ENCODE data around the gene PTTG1IP.

PTTG1IP gene

GRCh38 chr21:44828362-44829056 lies 45.0 kb downstream of the PTTG1IP start:
- Histone ChIP-seq H3K27me3 (ENCODE audit: insufficient read depth, low read length) (peaks cover 31% of the 10 kb centered on the region), H2AFZ (ENCODE audit: low read length, unreplicated experiment) (no peak overlapping the region), H3K36me3 (ENCODE audit: insufficient read depth, low read length) (no peaks in the 10 kb centered on the region), H3K27ac (ENCODE audit: low read depth, low read length) (no peak overlapping the region), H3K4me1 (ENCODE audit: control insufficient read depth, insufficient read depth, low read length, unreplicated experiment) (no peaks in the 10 kb centered on the region), H3K79me2 (ENCODE audit: control insufficient read depth, insufficient read depth, low read length, unreplicated experiment) (no peaks in the 10 kb centered on the region), H3K4me3 (ENCODE audit: low read depth, low read length) (no peak overlapping the region)

DNA sequence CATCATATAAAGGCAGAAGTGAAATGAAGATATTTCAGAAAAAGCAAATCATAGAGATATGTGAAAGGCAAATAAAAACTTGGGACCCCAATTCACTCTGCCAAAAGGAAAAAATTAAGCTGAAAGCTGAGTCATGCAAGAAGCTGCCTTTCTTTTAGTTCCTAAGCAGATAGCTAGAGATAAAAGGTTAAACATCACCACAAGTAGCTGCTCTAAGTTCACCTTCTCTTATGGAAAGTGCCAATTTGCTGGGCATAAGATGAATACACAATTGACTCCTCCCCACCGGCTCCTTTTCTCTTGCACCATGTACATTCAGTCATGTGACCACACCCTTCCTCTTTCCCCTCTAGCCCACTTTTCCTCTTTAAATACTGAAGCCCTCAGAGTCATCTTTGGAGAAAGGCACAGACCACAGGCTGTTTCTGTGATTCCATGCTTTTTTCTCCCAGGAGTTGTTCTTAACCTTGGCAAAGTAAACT lies 50.3 kb downstream of the PTTG1IP start:
- no peaks in the 10 kb centered on the region for H3K4me1 ChIP-seq (ENCODE audit: control insufficient read depth, insufficient read depth, low read length, unreplicated experiment)
- H3K27me3 ChIP-seq (ENCODE audit: insufficient read depth, low read length): peaks cover 14% of the 10 kb centered on the region
- H3K36me3 ChIP-seq (ENCODE audit: insufficient read depth, low read length): no peaks in the 10 kb centered on the region
- no peak overlapping the region for H3K4me3 ChIP-seq (ENCODE audit: low read depth, low read length)
- no peaks in the 10 kb centered on the region for H3K79me2 ChIP-seq (ENCODE audit: control insufficient read depth, insufficient read depth, low read length, unreplicated experiment)
- H3K27ac ChIP-seq (ENCODE audit: low read depth, low read length): no peak overlapping the region
- H2AFZ ChIP-seq (ENCODE audit: low read length, unreplicated experiment): no peak overlapping the region

DNA sequence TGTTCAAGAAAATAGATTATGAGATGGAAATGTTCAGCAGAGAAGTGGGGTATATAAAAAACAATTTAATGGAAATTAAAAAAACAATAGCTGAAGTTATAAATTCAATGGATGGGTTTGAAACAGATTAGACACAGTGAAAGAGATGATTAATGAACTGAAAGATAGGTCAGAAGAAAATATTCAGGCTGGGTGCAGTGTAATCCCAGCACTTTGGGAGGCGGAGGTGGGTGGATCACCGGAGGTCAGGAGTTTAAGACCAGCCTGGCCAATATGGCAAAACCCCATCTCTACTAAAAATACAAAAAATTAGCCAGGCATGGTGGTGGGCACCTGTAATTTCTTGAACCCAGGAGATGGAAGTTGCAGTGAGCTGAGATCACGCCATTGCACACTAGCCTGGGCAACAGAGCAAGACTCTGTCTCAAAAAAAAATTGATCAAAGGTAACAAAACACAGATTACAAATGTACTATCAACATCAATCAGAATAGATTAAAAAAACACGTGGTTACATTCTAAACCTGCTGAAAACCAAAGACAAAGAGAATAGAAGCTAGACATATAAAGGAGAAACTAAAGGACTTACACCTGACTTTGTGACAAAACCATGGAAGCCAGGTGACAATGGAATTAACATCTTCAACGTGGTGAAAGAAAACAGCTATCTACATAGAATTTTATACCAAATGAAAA lies 50.9 kb downstream of the PTTG1IP start:
- H3K27ac ChIP-seq (ENCODE audit: low read depth, low read length): no peak overlapping the region
- H3K4me3 ChIP-seq (ENCODE audit: low read depth, low read length): no peak overlapping the region
- H3K36me3 ChIP-seq (ENCODE audit: insufficient read depth, low read length): no peaks in the 10 kb centered on the region
- H2AFZ ChIP-seq (ENCODE audit: low read length, unreplicated experiment): no peak overlapping the region
- no peaks in the 10 kb centered on the region for H3K79me2 ChIP-seq (ENCODE audit: control insufficient read depth, insufficient read depth, low read length, unreplicated experiment)
- H3K27me3 ChIP-seq (ENCODE audit: insufficient read depth, low read length): peaks cover 8% of the 10 kb centered on the region
- H3K4me1 ChIP-seq (ENCODE audit: control insufficient read depth, insufficient read depth, low read length, unreplicated experiment): no peaks in the 10 kb centered on the region

GRCh38 chr21:44820851-44821250 lies 52.6 kb downstream of the PTTG1IP start:
- Histone ChIP-seq H3K27ac (ENCODE audit: low read depth, low read length) (no peak overlapping the region), H3K79me2 (ENCODE audit: control insufficient read depth, insufficient read depth, low read length, unreplicated experiment) (peaks cover 16% of the 10 kb centered on the region), H3K4me1 (ENCODE audit: control insufficient read depth, insufficient read depth, low read length, unreplicated experiment) (peaks cover 7% of the 10 kb centered on the region), H3K27me3 (ENCODE audit: insufficient read depth, low read length) (no peaks in the 10 kb centered on the region; the same call in 1 of the 2 replicates), H3K4me3 (ENCODE audit: low read depth, low read length) (no peak overlapping the region), H3K36me3 (ENCODE audit: insufficient read depth, low read length) (no peaks in the 10 kb centered on the region), H2AFZ (ENCODE audit: low read length, unreplicated experiment) (no peak overlapping the region)

- Histone ChIP-seq H3K27me3 (ENCODE audit: insufficient read depth, low read length) (no peaks in the 10 kb centered on the region), H3K4me1 (ENCODE audit: control insufficient read depth, insufficient read depth, low read length, unreplicated experiment) (peaks cover 19% of the 10 kb centered on the region), H3K27ac (ENCODE audit: low read depth, low read length) (no peak overlapping the region), H2AFZ (ENCODE audit: low read length, unreplicated experiment) (no peak overlapping the region), H3K79me2 (ENCODE audit: control insufficient read depth, insufficient read depth, low read length, unreplicated experiment) (peaks cover 29% of the 10 kb centered on the region), H3K36me3 (ENCODE audit: insufficient read depth, low read length) (no peaks in the 10 kb centered on the region), H3K4me3 (ENCODE audit: low read depth, low read length) (no peak overlapping the region)
Observed at GRCh38 chr21:44819283-44820243, 53.9 kb downstream of the PTTG1IP start.

GRCh38 chr21:44818640-44819011 lies 54.9 kb downstream of the PTTG1IP start:
- peak overlapping the region; percentile 92 for H3K4me3 ChIP-seq (ENCODE audit: low read depth, low read length)
- H2AFZ ChIP-seq (ENCODE audit: low read length, unreplicated experiment): peak overlapping the region; percentile 80
- H3K27ac ChIP-seq (ENCODE audit: low read depth, low read length): peak overlapping the region; percentile 56; the same call in 1 of the 2 replicates

DNA sequence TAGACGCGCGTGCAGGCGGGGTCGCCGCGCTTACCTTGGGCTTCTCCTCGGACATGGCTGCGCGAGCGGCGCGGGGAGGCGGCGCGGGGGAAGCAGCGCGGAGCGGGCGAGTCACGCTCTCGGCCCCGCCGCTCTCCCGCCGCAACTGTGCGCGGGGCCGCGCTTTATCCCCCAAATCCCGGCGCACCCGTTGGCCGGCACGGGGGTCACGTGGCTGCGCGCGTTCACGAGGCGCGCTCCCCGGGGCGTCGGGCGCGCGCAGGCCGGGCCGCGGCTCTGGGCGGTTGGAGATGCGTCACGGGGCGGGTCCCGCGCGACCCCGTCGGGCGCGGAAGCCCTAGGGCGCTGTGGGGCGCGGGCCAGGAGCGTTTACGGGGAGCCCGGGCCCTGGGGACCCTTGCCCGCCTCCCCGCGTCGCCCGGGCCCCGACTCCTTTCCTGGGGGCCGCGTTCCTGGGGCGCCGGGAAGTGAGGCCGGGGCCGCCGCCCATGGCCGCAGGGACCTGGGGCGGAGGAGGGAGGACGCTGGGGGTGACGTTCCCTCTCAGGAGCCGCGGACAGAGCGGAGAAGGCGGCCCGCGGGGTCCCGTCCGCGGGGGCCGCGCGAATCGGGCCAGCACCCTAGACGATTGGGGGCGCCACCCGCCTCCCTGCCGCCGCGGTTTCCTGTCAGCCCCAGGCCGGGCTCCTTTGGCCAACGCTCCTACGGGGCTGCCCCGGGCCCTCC lies 55.4 kb downstream of the PTTG1IP start, which contains the start of gene SUMO3:
TSS of gene SUMO3 (minus strand) at position 149 of the 726 bp plus-strand sequence. CDS start at position 55, 94 bp downstream.
- Histone ChIP-seq H3K79me2 (ENCODE audit: control insufficient read depth, insufficient read depth, low read length, unreplicated experiment) (peaks cover 44% of the 10 kb centered on the region), H2AFZ (ENCODE audit: low read length, unreplicated experiment) (peak within 1 kb of the TSS; percentile 80), H3K4me3 (ENCODE audit: low read depth, low read length) (peak within 1 kb of the TSS; percentile 92), H3K36me3 (ENCODE audit: insufficient read depth, low read length) (no peaks in the 10 kb centered on the region), H3K27ac (ENCODE audit: low read depth, low read length) (peak within 1 kb of the TSS; percentile 56; the same call in 1 of the 2 replicates), H3K27me3 (ENCODE audit: insufficient read depth, low read length) (no peaks in the 10 kb centered on the region), H3K4me1 (ENCODE audit: control insufficient read depth, insufficient read depth, low read length, unreplicated experiment) (peaks cover 23% of the 10 kb centered on the region)

More at GRCh38 chr21:44818640-44819011, 54.9 kb downstream of the PTTG1IP start:
- no peaks in the 10 kb centered on the region for H3K27me3 ChIP-seq (ENCODE audit: insufficient read depth, low read length)
- peaks cover 23% of the 10 kb centered on the region for H3K4me1 ChIP-seq (ENCODE audit: control insufficient read depth, insufficient read depth, low read length, unreplicated experiment)
- H3K79me2 ChIP-seq (ENCODE audit: control insufficient read depth, insufficient read depth, low read length, unreplicated experiment): peaks cover 38% of the 10 kb centered on the region
- H3K36me3 ChIP-seq (ENCODE audit: insufficient read depth, low read length): no peaks in the 10 kb centered on the region

DNA sequence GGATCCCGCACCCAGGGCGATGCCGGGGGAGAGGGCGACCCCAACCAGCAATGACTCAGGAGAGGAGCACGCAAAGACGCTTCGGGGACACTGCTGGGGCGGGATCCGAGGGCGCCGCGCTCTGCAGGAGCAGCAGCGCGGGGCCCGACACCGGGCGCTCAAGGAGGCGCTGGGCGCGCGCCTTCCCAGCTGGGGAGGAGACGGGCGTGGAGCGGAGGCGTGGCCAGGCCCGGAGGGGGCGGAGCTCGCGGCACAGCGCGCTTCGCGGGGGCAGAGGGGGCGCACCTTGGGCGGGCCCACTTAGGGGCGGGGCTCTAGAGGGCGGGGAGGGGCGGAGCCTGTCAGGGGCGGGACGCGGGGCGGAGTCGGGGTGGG lies 56.0 kb downstream of the PTTG1IP start:
- Histone ChIP-seq H2AFZ (ENCODE audit: low read length, unreplicated experiment) (peak overlapping the region; percentile 12), H3K27ac (ENCODE audit: low read depth, low read length) (no peak overlapping the region; the same call in 1 of the 2 replicates), H3K36me3 (ENCODE audit: insufficient read depth, low read length) (no peaks in the 10 kb centered on the region), H3K79me2 (ENCODE audit: control insufficient read depth, insufficient read depth, low read length, unreplicated experiment) (peaks cover 50% of the 10 kb centered on the region), H3K4me3 (ENCODE audit: low read depth, low read length) (peak overlapping the region; percentile 92), H3K27me3 (ENCODE audit: insufficient read depth, low read length) (no peaks in the 10 kb centered on the region), H3K4me1 (ENCODE audit: control insufficient read depth, insufficient read depth, low read length, unreplicated experiment) (peaks cover 23% of the 10 kb centered on the region)

- H3K79me2 ChIP-seq (ENCODE audit: control insufficient read depth, insufficient read depth, low read length, unreplicated experiment): peaks cover 55% of the 10 kb centered on the region
Observed at GRCh38 chr21:44816761-44817505, 56.6 kb downstream of the PTTG1IP start.

More at GRCh38 chr21:44816761-44817505, 56.6 kb downstream of the PTTG1IP start:
- H3K4me1 ChIP-seq (ENCODE audit: control insufficient read depth, insufficient read depth, low read length, unreplicated experiment): peaks cover 23% of the 10 kb centered on the region
- H3K36me3 ChIP-seq (ENCODE audit: insufficient read depth, low read length): no peaks in the 10 kb centered on the region
- no peak overlapping the region for H2AFZ ChIP-seq (ENCODE audit: low read length, unreplicated experiment)
- no peaks in the 10 kb centered on the region for H3K27me3 ChIP-seq (ENCODE audit: insufficient read depth, low read length)
- peak overlapping the region; percentile 92 for H3K4me3 ChIP-seq (ENCODE audit: low read depth, low read length)
- H3K27ac ChIP-seq (ENCODE audit: low read depth, low read length): no peak overlapping the region

Data from ACC112 (cell line).